Right lobe of liver (tissue), 6 donors: Measurements from ENCODE around the gene CCR5AS.

ENCODE experiments used
- ATAC-seq, 4 donors: fragments of 200-7000 bp; cut with Tn5 transposase; one replicate each; pipeline ENCODE4 v1.9.1; 2020; ENCODE audit warnings: mild to moderate bottlenecking in 4 of 4, moderate library complexity in 4 of 4
- DNase-seq, 3 donors: peaks; one replicate each; pipeline ENCODE4 v3.0.0-alpha.2; 2020
- H3K27ac ChIP-seq, 3 donors: fragments of 200-600 bp; one replicate each; pipeline ENCODE4 v1.8.0; 2022
- H3K27me3 ChIP-seq, 2 donors: fragments of 200-600 bp; one replicate each; pipeline ENCODE4 v1.8.0; 2022
- H3K36me3 ChIP-seq, 4 donors: fragments of 200-600 bp; sonication (generic) in 1 of 4; one replicate each; pipeline versions ENCODE4 v1.5.1 to v1.8.0; 2017 to 2022; ENCODE audit warnings: control low read depth in 1 of 4
- H3K4me1 ChIP-seq, 4 donors: fragments of 200-600 bp; sonication (generic) in 1 of 4; one replicate each; pipeline versions ENCODE4 v1.5.1 to v1.8.0; 2017 to 2022; ENCODE audit warnings: control low read depth in 1 of 4
- H3K4me3 ChIP-seq, 3 donors: fragments of 200-600 bp; one replicate each; pipeline ENCODE4 v1.8.0; 2022
- H3K9me3 ChIP-seq, 4 donors: fragments of 200-600 bp; sonication (generic) in 1 of 4; one replicate each; pipeline versions ENCODE4 v1.5.1 to v1.8.0; 2017 to 2022; ENCODE audit warnings: control low read depth in 1 of 4
- CTCF ChIP-seq, 4 donors: fragments of 200-600 bp in 3 of 4; fragments of 450-650 bp in 1 of 4; IDR thresholded peaks; one replicate each; pipeline versions ENCODE4 v1.5.1 to v1.8.0; 2016 to 2022; ENCODE audit warnings: antibody characterized with exemption in 4 of 4, mild to moderate bottlenecking in 2 of 4
- POLR2A ChIP-seq: fragments of 450-650 bp; IDR thresholded peaks from one replicate; pipeline ENCODE4 v1.6.1; 2017; ENCODE audit warnings: antibody characterized with exemption, mild to moderate bottlenecking
- WGBS: methylation state at CpG from one replicate; pipeline ENCODE4 v1.1.6; 2018; ENCODE audit warnings: low coverage, low lambda C conversion rate; ENCODE audit not compliant: insufficient coverage; ENCODE audit errors: missing lambda C conversion rate; 5-methylcytosine and 5-hydroxymethylcytosine counted together
- intact Hi-C, 2 donors: fragments of 100-400 bp; cut with DNase I; formaldehyde crosslinking; loops; one replicate each; pipeline versions ENCODE4 v1.11.2 to v1.14.1; 2022
- donor health status: DM: no; HTN: yes; CAD: no.
- donor health status: DM: no; HTN: no; CAD: no.
- donor health status: DM: no; HTN: no; CAD: no.
- donor health status: DM: no; HTN: yes; CAD: no.
- donor health status: DM: no; HTN: yes; CAD: no.

CCR5AS gene

GRCh38 chr3:46365737-46366524, 40.9 kb downstream of the CCR5AS start:
- ATAC-seq, result no peak
- WGBS, result 88% methylated on average over 4 of the region's 5 CpGs
- DNase-seq, result no peak
- no peak overlapping the region for H3K4me3 ChIP-seq
- intact Hi-C loops, result no loop called here
- no peaks in the 10 kb centered on the region for H3K9me3 ChIP-seq
- TF ChIP-seq CTCF (IDR thresholded peaks at IDR 0.05) (no peak), POLR2A (no peak)
- no peak overlapping the region for H3K27ac ChIP-seq
- no peaks in the 10 kb centered on the region for H3K36me3 ChIP-seq
- no peaks in the 10 kb centered on the region for H3K27me3 ChIP-seq
- H3K4me1 ChIP-seq, result no peaks in the 10 kb centered on the region

- Histone ChIP-seq H3K27ac (no peak overlapping the region), H3K36me3 (no peaks in the 10 kb centered on the region), H3K4me1 (no peaks in the 10 kb centered on the region), H3K27me3 (no peaks in the 10 kb centered on the region), H3K4me3 (no peak overlapping the region), H3K9me3 (no peaks in the 10 kb centered on the region)
- ATAC-seq, result no peak
- intact Hi-C loops, result no loop called here
- WGBS, result 55% methylated on average over 4 of the region's 4 CpGs
- no peak for DNase-seq
- TF ChIP-seq CTCF (IDR thresholded peaks at IDR 0.05) (no peak), POLR2A (no peak)
These were observed 41.8 kb downstream of the CCR5AS start for GRCh38 chr3:46365041-46365440.

- 34% methylated on average over 7 of the region's 8 CpGs for WGBS
- H3K27me3 ChIP-seq, result no peaks in the 10 kb centered on the region
- ATAC-seq (peak in 3 of 4 donors; percentile 51 to 75 (median 52)), DNase-seq (no peak)
- TF ChIP-seq POLR2A (no peak), CTCF (IDR thresholded peaks at IDR 0.05) (no peak)
- intact Hi-C loops, result no loop called here
- H3K4me3 ChIP-seq, result no peak overlapping the region
- H3K4me1 ChIP-seq, result no peaks in the 10 kb centered on the region
- H3K9me3 ChIP-seq, result no peaks in the 10 kb centered on the region
- no peaks in the 10 kb centered on the region for H3K36me3 ChIP-seq
- no peak overlapping the region for H3K27ac ChIP-seq
These were observed 45.2 kb downstream of the CCR5AS start for GRCh38 chr3:46361408-46362283.

GRCh38 chr3:46360907-46361306, 46.0 kb downstream of the CCR5AS start:
- no peak overlapping the region for H3K4me3 ChIP-seq
- ATAC-seq, result no peak
- no peaks in the 10 kb centered on the region for H3K9me3 ChIP-seq
- no peaks in the 10 kb centered on the region for H3K36me3 ChIP-seq
- TF ChIP-seq POLR2A (no peak), CTCF (IDR thresholded peaks at IDR 0.05) (no peak)
- no peaks in the 10 kb centered on the region for H3K4me1 ChIP-seq
- H3K27me3 ChIP-seq, result no peaks in the 10 kb centered on the region
- WGBS, result 64% methylated on average over 5 of the region's 6 CpGs
- no peak for DNase-seq
- no peak overlapping the region for H3K27ac ChIP-seq
- intact Hi-C loops, result no loop called here
